Nephron (organoid): Measurements from ENCODE around the gene RPS19BP1.

Source experiments
- H3K27ac Mint-ChIP-seq, 3 experiments: 2 replicates each; pipeline ENCODE4 v1.8.0; 2020; ENCODE audit warnings: mixed read lengths in 3 of 3, mild to moderate bottlenecking in 2 of 3, moderate library complexity in 1 of 3
- H3K27me3 Mint-ChIP-seq: 2 replicates; pipeline ENCODE4 v1.8.0; 2021; ENCODE audit warnings: low read depth, mild to moderate bottlenecking, moderate library complexity, mixed read lengths
- H3K36me3 Mint-ChIP-seq: 2 replicates; pipeline ENCODE4 v1.8.0; 2020; ENCODE audit warnings: low read depth, mixed read lengths
- H3K4me1 Mint-ChIP-seq: 2 replicates; pipeline ENCODE4 v1.8.0; 2020; ENCODE audit warnings: mixed read lengths
- H3K4me3 Mint-ChIP-seq, 3 experiments: 2 replicates each; pipeline ENCODE4 v1.8.0; 2020; ENCODE audit warnings: mild to moderate bottlenecking in 3 of 3, mixed read lengths in 3 of 3, moderate library complexity in 2 of 3
- H3K9me3 Mint-ChIP-seq: 2 replicates; pipeline ENCODE4 v1.8.0; 2020; ENCODE audit warnings: mixed read lengths
- TF ChIP-seq, protein P1 (sequence below), 3 experiments: fragments of 200-600 bp; sonication (generic); IDR thresholded peaks; one replicate each; pipeline ENCODE4 v1.5.0; 2021; ENCODE audit warnings: antibody characterized with exemption in 3 of 3; ENCODE audit not compliant: unreplicated experiment in 3 of 3

The RPS19BP1 gene

DNA sequence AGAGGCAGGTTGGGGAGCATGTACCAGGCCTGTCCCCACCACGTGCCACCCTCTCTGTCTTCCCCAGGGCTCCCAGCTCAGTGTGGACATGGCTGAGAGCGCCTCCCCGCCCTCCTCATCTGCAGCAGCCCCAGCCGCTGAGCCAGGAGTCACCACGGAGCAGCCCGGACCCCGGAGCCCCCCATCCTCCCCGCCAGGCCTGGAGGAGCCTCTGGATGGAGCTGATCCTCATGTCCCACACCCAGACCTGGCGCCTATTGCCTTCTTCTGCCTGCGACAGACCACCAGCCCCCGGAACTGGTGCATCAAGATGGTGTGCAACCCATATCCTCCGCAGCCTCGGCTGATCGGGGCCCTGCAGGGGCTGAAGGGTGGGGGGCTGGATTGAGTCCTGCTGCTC, 38.1 kb upstream of the RPS19BP1 start, which contains the start of gene CACNA1I:
Gene CACNA1I, plus strand, starts transcription at position 89 of the 400 bp plus-strand sequence. Its CDS starts 0 bp downstream, at position 89.
- Mint-ChIP-seq H3K27ac (no peak within 1 kb of the TSS), H3K9me3 (peaks cover 2% of the 10 kb centered on the region), H3K27me3 (peaks cover 12% of the 10 kb centered on the region), H3K4me1 (no peaks in the 10 kb centered on the region), H3K36me3 (no peaks in the 10 kb centered on the region), H3K4me3 (no peak within 1 kb of the TSS)
- TF ChIP-seq, protein P1, sequence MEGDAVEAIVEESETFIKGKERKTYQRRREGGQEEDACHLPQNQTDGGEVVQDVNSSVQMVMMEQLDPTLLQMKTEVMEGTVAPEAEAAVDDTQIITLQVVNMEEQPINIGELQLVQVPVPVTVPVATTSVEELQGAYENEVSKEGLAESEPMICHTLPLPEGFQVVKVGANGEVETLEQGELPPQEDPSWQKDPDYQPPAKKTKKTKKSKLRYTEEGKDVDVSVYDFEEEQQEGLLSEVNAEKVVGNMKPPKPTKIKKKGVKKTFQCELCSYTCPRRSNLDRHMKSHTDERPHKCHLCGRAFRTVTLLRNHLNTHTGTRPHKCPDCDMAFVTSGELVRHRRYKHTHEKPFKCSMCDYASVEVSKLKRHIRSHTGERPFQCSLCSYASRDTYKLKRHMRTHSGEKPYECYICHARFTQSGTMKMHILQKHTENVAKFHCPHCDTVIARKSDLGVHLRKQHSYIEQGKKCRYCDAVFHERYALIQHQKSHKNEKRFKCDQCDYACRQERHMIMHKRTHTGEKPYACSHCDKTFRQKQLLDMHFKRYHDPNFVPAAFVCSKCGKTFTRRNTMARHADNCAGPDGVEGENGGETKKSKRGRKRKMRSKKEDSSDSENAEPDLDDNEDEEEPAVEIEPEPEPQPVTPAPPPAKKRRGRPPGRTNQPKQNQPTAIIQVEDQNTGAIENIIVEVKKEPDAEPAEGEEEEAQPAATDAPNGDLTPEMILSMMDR (IDR thresholded peaks at IDR 0.05; ENCODE audit: unreplicated experiment in 3 of 3): no peak

DNA sequence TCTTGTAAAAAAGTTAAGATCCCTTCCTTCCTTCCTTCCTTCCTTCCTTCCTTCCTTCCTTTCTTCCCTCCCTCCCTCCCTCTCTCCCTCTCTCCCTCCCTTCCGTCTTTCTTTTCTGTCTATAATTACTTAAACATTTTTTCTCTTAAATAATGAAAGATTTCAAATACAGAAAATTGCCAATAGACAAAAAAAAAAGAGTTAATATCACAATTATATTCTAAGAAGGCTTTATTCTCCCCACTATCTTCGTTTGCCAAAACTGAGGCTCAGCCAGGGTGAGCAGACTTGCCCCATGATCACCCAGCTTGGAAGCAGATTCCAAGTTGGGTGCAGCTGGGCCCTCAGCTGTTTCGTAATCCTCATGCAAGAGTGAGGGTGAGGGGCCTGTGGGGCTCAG, 37.7 kb upstream of the RPS19BP1 start:
- no peaks in the 10 kb centered on the region for H3K4me1 Mint-ChIP-seq
- H3K36me3 Mint-ChIP-seq: no peaks in the 10 kb centered on the region
- H3K27me3 Mint-ChIP-seq: peaks cover 16% of the 10 kb centered on the region
- TF ChIP-seq, protein P1 (IDR thresholded peaks at IDR 0.05; ENCODE audit: unreplicated experiment in 3 of 3): no peak
- peaks cover 6% of the 10 kb centered on the region for H3K9me3 Mint-ChIP-seq
- H3K27ac Mint-ChIP-seq: no peak overlapping the region
- no peak overlapping the region for H3K4me3 Mint-ChIP-seq

DNA sequence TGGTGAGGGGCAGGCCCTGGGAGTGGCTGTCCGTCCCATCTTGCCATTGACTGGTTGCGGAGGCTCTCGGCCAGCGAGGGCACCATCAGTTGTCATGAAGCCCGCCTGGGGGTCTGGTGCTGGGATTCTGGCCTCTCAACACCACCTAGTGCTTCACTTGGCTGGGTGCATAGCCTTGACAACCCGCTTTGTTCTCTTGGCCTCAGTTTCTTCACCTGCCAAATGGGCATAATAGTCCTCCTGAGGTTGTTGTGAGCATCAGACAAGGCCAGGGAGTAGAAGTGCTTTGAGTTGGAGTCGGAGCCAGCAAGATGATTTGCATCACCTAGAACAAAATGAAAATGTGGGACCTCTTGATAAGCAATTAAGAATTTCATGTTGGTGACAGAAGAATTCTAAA, 36.5 kb upstream of the RPS19BP1 start:
- H3K27me3 Mint-ChIP-seq: peaks cover 16% of the 10 kb centered on the region
- TF ChIP-seq, protein P1 (IDR thresholded peaks at IDR 0.05; ENCODE audit: unreplicated experiment in 3 of 3): no peak
- no peaks in the 10 kb centered on the region for H3K4me1 Mint-ChIP-seq

DNA sequence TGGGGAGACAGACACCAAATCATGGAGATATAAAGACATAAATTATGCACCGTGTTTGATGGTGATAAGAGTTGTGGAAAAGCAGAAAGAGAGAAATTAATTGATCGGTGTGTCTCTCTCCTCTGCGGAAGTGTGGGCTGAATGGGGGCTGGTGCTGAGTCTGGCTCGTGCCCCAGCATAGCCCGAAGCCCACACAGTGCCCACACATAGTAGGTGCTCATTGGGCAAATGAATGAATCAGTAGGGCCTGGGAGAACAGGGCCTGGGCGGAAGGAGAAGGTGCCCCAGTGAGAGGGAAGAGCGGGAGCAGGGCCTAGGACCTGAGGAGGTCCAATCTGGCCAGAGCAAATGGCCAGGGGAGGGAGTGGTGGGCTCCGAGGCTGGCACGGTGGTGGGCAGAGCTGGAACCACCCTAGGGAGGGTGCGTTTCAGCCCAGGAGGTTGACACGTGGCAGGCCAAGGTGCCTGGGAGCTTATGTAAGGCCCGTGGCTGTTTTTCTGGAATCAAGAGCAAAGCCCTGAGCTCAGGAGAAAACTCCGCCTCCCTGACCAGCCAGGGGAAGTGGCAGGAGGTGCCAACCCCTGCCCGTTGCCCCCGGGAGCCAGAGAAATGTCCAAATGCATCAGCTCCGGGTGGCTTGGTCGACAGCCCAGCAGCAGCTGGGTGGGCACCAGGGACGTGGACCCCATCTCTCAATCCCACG, 35.9 kb upstream of the RPS19BP1 start:
- Mint-ChIP-seq H3K27ac (no peak overlapping the region), H3K27me3 (peaks cover 16% of the 10 kb centered on the region), H3K36me3 (no peaks in the 10 kb centered on the region), H3K9me3 (peaks cover 6% of the 10 kb centered on the region), H3K4me1 (no peaks in the 10 kb centered on the region), H3K4me3 (no peak overlapping the region)
- TF ChIP-seq, protein P1 (IDR thresholded peaks at IDR 0.05; ENCODE audit: unreplicated experiment in 3 of 3): no peak

More for the DNA sequence above, 36.5 kb upstream of the RPS19BP1 start:
- no peak overlapping the region for H3K27ac Mint-ChIP-seq
- no peak overlapping the region for H3K4me3 Mint-ChIP-seq
- no peaks in the 10 kb centered on the region for H3K36me3 Mint-ChIP-seq
- H3K9me3 Mint-ChIP-seq: peaks cover 6% of the 10 kb centered on the region

DNA sequence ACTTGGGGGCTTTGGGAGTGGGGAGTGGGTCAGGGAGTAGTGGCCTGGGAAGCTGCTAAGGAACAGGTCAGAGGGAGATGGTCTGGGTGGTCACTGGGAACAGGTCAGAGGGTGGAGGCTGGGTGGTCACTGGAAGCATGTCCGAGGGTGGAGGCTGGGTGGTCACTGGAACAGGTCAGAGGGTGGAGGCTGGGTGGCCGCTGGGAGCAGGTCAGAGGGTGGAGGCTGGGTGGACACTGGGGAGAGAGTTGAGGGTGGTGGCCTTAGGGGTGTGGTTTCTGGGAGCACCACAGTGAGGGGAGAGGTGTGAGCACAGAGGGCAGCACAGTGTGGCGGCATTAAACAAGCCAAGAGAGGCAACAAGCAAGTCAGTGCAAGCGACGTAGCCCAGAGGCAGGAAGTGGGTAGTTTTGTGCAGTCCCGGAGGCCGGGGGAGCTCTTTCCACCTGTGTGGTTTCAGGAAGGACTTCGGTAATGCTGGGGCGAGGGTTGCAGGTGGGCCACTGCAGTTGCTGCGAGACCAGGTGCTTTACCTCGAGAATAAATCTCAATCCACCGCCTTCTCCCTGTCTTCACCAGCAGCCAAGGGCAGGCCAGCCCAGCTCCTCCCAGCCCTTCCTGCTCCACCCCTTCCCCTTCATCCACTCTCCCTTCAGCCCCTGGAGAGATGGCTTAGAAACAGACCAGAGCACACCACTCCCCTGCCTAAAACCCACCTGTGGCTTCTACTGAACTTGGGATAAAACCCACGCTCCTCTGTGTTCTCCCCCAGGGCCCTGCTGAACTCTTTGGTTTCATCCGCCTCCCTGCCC, 34.8 kb upstream of the RPS19BP1 start:
- TF ChIP-seq, protein P1 (IDR thresholded peaks at IDR 0.05; ENCODE audit: unreplicated experiment in 3 of 3): no peak
- H3K4me3 Mint-ChIP-seq: no peak overlapping the region

More for the DNA sequence above, 34.8 kb upstream of the RPS19BP1 start:
- Mint-ChIP-seq H3K27me3 (peaks cover 16% of the 10 kb centered on the region), H3K36me3 (no peaks in the 10 kb centered on the region), H3K9me3 (peaks cover 6% of the 10 kb centered on the region), H3K4me1 (no peaks in the 10 kb centered on the region), H3K27ac (no peak overlapping the region)
